ENCODE results near the gene DDIAS.
A peak's percentile ranks its signal among the peaks of the same experiment; 100 is the strongest.

Gene DDIAS

GRCh38 chr11:82862379-82862778 lies 39.2 kb upstream of the DDIAS start:
- H3K4me3 ChIP-seq (IDR thresholded peaks at IDR 0.05; ENCODE audit: insufficient read depth, low read depth, low read length) = no peak overlapping the region
- peak overlapping the region; percentile 47 for H3K4me2 ChIP-seq
- no peak overlapping the region for H3K9ac ChIP-seq
- H3K27me3 ChIP-seq (ENCODE audit: insufficient read depth, low read depth) = no peaks in the 10 kb centered on the region
- no peak for TF ChIP-seq CTCF (conservative IDR thresholded peaks at IDR 0.05; ENCODE audit: low read depth, low read length)
- no peaks in the 10 kb centered on the region for H3K36me3 ChIP-seq (ENCODE audit: insufficient read depth)
- H3K4me1 ChIP-seq (ENCODE audit: low read depth, poor library complexity, severe bottlenecking) = peaks cover 37% of the 10 kb centered on the region
- H3K27ac ChIP-seq = no peak overlapping the region
- H2AFZ ChIP-seq (ENCODE audit: low read depth) = no peak overlapping the region
- no peaks in the 10 kb centered on the region for H3K79me2 ChIP-seq (ENCODE audit: insufficient read depth, low read depth)
- H4K20me1 ChIP-seq (ENCODE audit: insufficient read depth) = no peaks in the 10 kb centered on the region

GRCh38 chr11:82863209-82863608 lies 38.3 kb upstream of the DDIAS start:
- Histone ChIP-seq H3K4me3 (IDR thresholded peaks at IDR 0.05; ENCODE audit: insufficient read depth, low read depth, low read length) (no peak overlapping the region), H2AFZ (ENCODE audit: low read depth) (no peak overlapping the region), H3K9ac (no peak overlapping the region), H3K4me1 (ENCODE audit: low read depth, poor library complexity, severe bottlenecking) (peaks cover 42% of the 10 kb centered on the region), H3K4me2 (peak overlapping the region; percentile 47), H4K20me1 (ENCODE audit: insufficient read depth) (no peaks in the 10 kb centered on the region), H3K27me3 (ENCODE audit: insufficient read depth, low read depth) (no peaks in the 10 kb centered on the region), H3K36me3 (ENCODE audit: insufficient read depth) (no peaks in the 10 kb centered on the region), H3K27ac (peak overlapping the region; percentile 11; the same call in 1 of the 2 replicates), H3K79me2 (ENCODE audit: insufficient read depth, low read depth) (no peaks in the 10 kb centered on the region)
- no peak for TF ChIP-seq CTCF (conservative IDR thresholded peaks at IDR 0.05; ENCODE audit: low read depth, low read length)

- peak; percentile 78 for TF ChIP-seq CTCF (conservative IDR thresholded peaks at IDR 0.05; ENCODE audit: low read depth, low read length)
These were observed 37.3 kb upstream of the DDIAS start for GRCh38 chr11:82864268-82864667.

GRCh38 chr11:82865841-82866240 lies 35.7 kb upstream of the DDIAS start:
- Histone ChIP-seq H3K79me2 (ENCODE audit: insufficient read depth, low read depth) (no peaks in the 10 kb centered on the region), H2AFZ (ENCODE audit: low read depth) (no peak overlapping the region), H4K20me1 (ENCODE audit: insufficient read depth) (no peaks in the 10 kb centered on the region), H3K4me2 (no peak overlapping the region), H3K27ac (no peak overlapping the region), H3K9ac (no peak overlapping the region), H3K27me3 (ENCODE audit: insufficient read depth, low read depth) (no peaks in the 10 kb centered on the region), H3K36me3 (ENCODE audit: insufficient read depth) (no peaks in the 10 kb centered on the region), H3K4me1 (ENCODE audit: low read depth, poor library complexity, severe bottlenecking) (peaks cover 42% of the 10 kb centered on the region), H3K4me3 (IDR thresholded peaks at IDR 0.05; ENCODE audit: insufficient read depth, low read depth, low read length) (no peak overlapping the region)
- no peak for TF ChIP-seq CTCF (conservative IDR thresholded peaks at IDR 0.05; ENCODE audit: low read depth, low read length)

More at GRCh38 chr11:82864268-82864667, 37.3 kb upstream of the DDIAS start:
- Histone ChIP-seq H3K4me3 (IDR thresholded peaks at IDR 0.05; ENCODE audit: insufficient read depth, low read depth, low read length) (no peak overlapping the region), H4K20me1 (ENCODE audit: insufficient read depth) (no peaks in the 10 kb centered on the region), H3K27ac (no peak overlapping the region), H3K4me1 (ENCODE audit: low read depth, poor library complexity, severe bottlenecking) (peaks cover 42% of the 10 kb centered on the region), H3K9ac (no peak overlapping the region), H3K36me3 (ENCODE audit: insufficient read depth) (no peaks in the 10 kb centered on the region), H3K4me2 (peak overlapping the region; percentile 47; the same call in 1 of the 2 replicates), H3K79me2 (ENCODE audit: insufficient read depth, low read depth) (no peaks in the 10 kb centered on the region), H3K27me3 (ENCODE audit: insufficient read depth, low read depth) (no peaks in the 10 kb centered on the region), H2AFZ (ENCODE audit: low read depth) (no peak overlapping the region)
